Subcutaneous abdominal adipose tissue (tissue), 5 donors: Measurements from ENCODE around the gene OXLD1.
"Not testable (repeated sequence)": the region's sequence is repeated elsewhere in the genome, so short reads cannot be mapped to it uniquely, and the experiment has no call there.

Experiments used
- H3K27ac ChIP-seq: one replicate; pipeline ENCODE4 v1.7.0; 2013; ENCODE audit warnings: low read depth, mild to moderate bottlenecking, inconsistent platforms, low read length, moderate library complexity
- H3K27me3 ChIP-seq, 5 donors: one replicate each; pipeline ENCODE4 v1.7.0; 2013; ENCODE audit warnings: low read length in 5 of 5, inconsistent platforms in 1 of 5; ENCODE audit not compliant: control insufficient read depth in 5 of 5, insufficient read depth in 4 of 5
- H3K36me3 ChIP-seq, 5 donors: one replicate each; pipeline ENCODE4 v1.7.0; 2013; ENCODE audit warnings: low read length in 5 of 5; ENCODE audit not compliant: control insufficient read depth in 5 of 5, insufficient read depth in 5 of 5
- H3K4me1 ChIP-seq, 5 donors: one replicate each; pipeline ENCODE4 v1.7.0; 2013; ENCODE audit warnings: low read length in 5 of 5, mild to moderate bottlenecking in 3 of 5, moderate library complexity in 1 of 5; ENCODE audit not compliant: control insufficient read depth in 5 of 5, insufficient read depth in 5 of 5
- H3K4me3 ChIP-seq, 5 donors: one replicate each; pipeline ENCODE4 v1.7.0; 2013; ENCODE audit warnings: low read length in 5 of 5, low read depth in 1 of 5
- H3K9ac ChIP-seq, 5 donors: one replicate each; pipeline ENCODE4 v1.7.0; 2013; ENCODE audit warnings: low read length in 5 of 5, mild to moderate bottlenecking in 4 of 5, moderate library complexity in 3 of 5
- H3K9me3 ChIP-seq, 5 donors: one replicate each; pipeline ENCODE4 v1.7.0; 2013; ENCODE audit warnings: low read length in 5 of 5; ENCODE audit not compliant: control insufficient read depth in 5 of 5
- donor health status: healthy.
- donor health status: healthy.
- donor health status: healthy.
- donor health status: healthy.
- donor health status: healthy.

OXLD1 gene

DNA sequence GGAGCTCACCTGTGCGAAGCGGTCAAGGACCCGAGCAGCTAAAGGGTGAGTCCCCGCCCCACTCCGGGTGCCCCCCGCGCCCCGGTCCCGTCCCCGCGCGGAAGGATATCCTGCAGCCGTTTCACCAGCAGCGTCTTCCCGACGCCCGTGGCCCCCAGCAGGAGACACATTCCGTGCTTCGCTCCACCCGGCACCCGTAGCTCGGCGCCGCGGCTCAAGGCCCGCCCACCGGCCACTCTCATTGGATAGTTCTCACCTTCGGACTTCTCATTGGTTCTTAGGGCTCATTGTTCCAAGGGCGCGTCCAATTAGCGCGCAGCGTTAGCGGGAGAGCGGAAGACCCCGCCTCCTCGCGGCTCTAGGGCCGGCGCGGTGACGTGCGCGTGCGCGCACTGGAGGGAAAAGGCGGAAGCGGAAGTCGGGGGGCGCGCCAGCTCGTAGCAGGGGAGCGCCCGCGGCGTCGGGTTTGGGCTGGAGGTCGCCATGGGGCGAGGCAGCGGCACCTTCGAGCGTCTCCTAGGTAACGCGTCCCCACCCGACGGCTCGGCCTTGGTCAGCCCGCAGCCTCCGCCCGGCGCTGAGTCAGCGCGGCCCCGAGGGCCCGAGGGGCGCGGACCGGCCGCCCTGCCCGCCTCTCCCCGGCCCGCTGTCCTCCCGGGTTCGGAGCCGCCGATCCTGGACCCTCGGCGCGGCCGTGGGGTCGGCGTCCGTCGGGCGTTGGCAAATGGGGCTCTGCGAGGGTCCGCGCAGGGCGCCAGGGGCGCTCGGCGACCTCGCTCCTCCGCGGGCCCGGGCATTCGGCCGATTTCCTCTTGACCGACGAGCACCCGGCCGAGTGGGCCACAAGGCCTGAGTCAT is 17.4 kb upstream of the OXLD1 start, which contains the start of the genes ARL16 and HGS:
Gene ARL16, minus strand, starts transcription at position 214 of the 858 bp plus-strand sequence. Its CDS starts 44 bp downstream, at position 170.
Gene HGS, plus strand, starts transcription at position 428 of the 858 bp plus-strand sequence. Its CDS starts 56 bp downstream, at position 484.
- Histone ChIP-seq H3K27me3 (no peaks in the 10 kb centered on the region), H3K4me3 (peak within 1 kb of the TSS; percentile 88 to 96 (median 90)), H3K27ac (peak within 1 kb of the TSS; percentile 74), H3K4me1 (peaks cover 14 to 38% (median 33%) of the 10 kb centered on the region in 5 donors), H3K9me3 (no peaks in the 10 kb centered on the region), H3K9ac (peak within 1 kb of the TSS; percentile 39 to 95 (median 93)), H3K36me3 (peaks cover 0 to 47% (median 32%) of the 10 kb centered on the region in 5 donors)

DNA sequence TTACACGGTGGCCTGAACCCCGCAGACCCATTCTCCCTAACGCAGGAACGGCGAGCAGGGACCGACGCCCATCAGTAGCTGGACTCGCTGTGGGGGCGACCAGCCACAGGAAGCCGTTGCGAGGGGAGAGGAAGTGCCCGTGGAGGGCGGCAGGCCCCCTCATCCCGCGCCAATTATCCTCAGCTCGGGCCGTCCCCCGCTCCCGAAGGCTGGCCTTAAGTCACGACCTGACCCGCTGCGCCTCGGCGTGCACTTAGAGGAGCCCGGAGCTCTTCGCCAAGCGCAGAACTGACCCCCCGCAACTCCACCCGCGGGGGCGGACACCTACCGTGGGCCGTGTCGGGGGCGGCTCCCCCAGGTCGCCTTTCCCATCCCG is 16.8 kb upstream of the OXLD1 start:
- Histone ChIP-seq H3K4me1 (peaks cover 14 to 38% (median 33%) of the 10 kb centered on the region in 5 donors), H3K4me3 (peak overlapping the region; percentile 79 to 94 (median 90)), H3K9me3 (no peaks in the 10 kb centered on the region), H3K9ac (peak overlapping the region; percentile 28 to 95 (median 86)), H3K27ac (peak overlapping the region; percentile 74), H3K36me3 (peaks cover 0 to 41% (median 26%) of the 10 kb centered on the region in 5 donors), H3K27me3 (no peaks in the 10 kb centered on the region)

DNA sequence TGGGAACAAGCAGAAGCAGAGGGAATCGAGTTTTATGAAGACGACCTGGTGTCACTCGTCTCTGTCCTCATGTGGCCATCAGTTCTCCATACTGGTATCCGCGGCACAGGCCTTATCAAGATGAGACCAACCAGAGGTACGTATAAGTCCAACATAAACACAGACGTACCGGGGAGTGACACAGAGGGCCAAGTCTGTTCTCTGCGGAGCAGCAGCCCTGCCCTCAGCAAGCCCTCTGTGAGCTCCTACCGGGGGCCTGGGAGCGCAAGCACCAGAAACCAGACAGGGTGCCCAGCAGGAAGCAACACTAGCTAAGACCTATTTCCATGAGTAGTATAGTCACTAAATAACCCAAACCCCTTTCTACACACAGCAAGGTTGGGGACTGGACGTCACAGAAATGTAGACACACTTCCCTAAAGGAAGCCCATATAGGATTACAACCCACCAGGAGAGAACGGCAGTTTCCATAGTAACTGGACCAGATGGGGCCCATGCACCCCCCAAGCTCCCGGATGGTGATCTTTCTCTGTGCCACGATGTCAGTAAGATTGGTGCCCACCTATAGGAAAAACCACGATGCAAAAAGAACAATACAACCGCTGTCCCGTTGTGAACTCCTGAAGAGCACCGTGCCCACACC is 16.3 kb upstream of the OXLD1 start:
- Histone ChIP-seq H3K9me3 (no peaks in the 10 kb centered on the region), H3K9ac (peak overlapping the region; percentile 28 to 95 (median 86)), H3K27me3 (no peaks in the 10 kb centered on the region), H3K4me1 (peaks cover 14 to 38% (median 33%) of the 10 kb centered on the region in 5 donors), H3K27ac (peak overlapping the region; percentile 74), H3K4me3 (peak overlapping the region; percentile 79 to 94 (median 90)), H3K36me3 (peaks cover 0 to 36% (median 21%) of the 10 kb centered on the region in 5 donors)

DNA sequence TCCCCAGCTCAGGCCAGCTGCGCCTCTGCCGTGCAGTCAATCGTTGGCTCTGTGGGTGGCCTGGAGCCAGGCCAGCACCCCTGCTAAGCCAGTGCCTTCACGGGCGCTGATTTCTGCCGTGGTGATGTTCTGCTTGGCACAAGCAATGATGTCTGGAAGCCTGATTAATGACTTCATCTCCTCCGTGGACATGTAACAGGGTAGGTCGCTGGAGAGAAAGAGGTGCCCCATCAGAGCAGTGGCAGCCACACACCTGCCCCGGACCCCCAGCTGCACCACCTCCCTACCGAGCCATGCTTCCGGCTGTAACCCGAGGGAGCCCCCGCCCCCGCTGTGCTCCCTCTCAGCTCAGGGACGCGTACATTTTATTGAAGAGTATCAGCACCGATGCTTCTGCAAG is 15.3 kb upstream of the OXLD1 start:
- no peak overlapping the region for H3K27ac ChIP-seq
- no peak overlapping the region for H3K9ac ChIP-seq
- peaks cover 14 to 44% (median 39%) of the 10 kb centered on the region in 5 donors for H3K4me1 ChIP-seq
- H3K27me3 ChIP-seq: no peaks in the 10 kb centered on the region
- peaks cover 0 to 25% (median 11%) of the 10 kb centered on the region in 5 donors for H3K36me3 ChIP-seq
- no peak overlapping the region for H3K4me3 ChIP-seq
- no peaks in the 10 kb centered on the region for H3K9me3 ChIP-seq

DNA sequence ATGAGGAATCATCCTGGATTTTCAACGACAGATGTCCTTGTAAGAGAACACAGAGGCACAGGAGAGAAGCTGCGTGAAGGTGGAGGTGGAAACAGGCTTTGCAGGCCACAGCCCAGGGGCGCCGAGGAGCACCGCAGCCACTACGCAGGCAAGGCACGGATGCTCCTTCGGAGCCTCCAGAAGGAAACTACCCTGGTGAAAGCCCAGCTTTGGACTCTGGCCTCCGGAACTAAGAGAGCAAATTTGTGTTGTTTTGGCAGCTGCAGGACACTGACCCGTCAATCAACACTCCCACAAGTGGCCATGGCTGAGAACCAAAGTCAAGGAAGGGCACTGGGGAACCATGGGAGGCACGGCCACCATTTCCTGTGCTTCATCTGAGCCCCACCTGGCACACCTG is 13.7 kb upstream of the OXLD1 start:
- Histone ChIP-seq H3K27me3 (no peaks in the 10 kb centered on the region), H3K9me3 (no peaks in the 10 kb centered on the region), H3K27ac (no peak overlapping the region), H3K36me3 (peaks cover 0 to 13% (median 0%) of the 10 kb centered on the region in 5 donors), H3K4me3 (no peak overlapping the region), H3K9ac (no peak overlapping the region), H3K4me1 (peaks cover 8 to 40% (median 30%) of the 10 kb centered on the region in 5 donors)

DNA sequence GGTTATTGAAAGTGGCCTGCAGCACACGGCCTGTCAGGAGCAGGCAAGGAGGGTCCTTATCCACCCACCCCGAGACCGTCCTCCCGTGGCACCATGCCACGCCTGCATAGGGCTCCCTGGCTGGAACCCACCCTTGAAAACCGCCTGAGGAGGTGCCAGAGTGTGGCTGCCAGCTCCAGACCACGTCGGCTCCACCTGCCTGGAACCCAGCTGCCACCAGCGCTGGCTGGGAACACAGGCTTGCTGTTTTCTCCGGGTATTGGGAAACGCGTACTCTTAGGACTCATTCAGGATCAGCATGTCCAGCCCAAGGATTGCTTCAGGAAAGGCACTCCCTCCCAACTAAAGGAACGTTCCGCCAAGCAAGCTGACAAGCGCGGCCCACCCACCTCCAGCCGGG is 10.5 kb upstream of the OXLD1 start:
- Histone ChIP-seq H3K9ac (peak overlapping the region in 1 of 5 donors; percentile 20), H3K4me1 (peaks cover 0 to 14% (median 8%) of the 10 kb centered on the region in 5 donors), H3K36me3 (peaks cover 0 to 42% (median 24%) of the 10 kb centered on the region in 5 donors), H3K27me3 (no peaks in the 10 kb centered on the region), H3K27ac (no peak overlapping the region), H3K4me3 (no peak overlapping the region), H3K9me3 (no peaks in the 10 kb centered on the region)

DNA sequence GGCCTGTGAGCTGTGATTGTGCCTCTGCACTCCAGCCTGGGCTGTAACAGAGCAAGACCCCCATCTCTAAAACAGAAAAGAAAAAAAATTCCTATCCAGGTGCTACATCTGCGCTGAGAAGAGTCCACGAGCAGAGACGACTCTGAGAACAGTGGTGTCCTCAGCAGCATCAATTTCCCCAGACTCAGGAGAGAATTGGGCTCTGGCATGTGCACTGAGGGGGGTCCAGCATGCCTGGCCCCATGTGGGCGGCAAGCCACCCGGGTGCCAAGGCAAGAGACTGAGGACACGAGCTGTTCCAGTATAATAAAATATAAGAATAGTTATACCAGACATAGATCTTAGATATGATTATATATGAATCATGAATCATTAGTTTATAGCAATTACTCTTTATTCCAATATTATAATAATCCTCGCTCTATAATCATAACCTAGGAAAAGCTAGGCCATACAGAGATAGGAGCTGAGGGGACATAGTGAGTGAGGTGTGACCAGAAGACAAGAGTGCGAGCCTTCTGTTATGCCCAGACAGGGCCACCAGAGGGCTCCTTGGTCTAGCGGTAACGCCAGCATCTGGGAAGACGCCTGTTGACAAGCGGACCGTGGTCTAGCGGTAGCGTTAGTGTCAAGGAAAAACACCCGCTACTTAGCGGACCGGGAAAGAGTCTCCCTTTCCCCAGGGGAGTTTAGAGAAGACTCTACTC is 9.3 kb upstream of the OXLD1 start:
- not testable (repeated sequence) for H3K27ac ChIP-seq

DNA sequence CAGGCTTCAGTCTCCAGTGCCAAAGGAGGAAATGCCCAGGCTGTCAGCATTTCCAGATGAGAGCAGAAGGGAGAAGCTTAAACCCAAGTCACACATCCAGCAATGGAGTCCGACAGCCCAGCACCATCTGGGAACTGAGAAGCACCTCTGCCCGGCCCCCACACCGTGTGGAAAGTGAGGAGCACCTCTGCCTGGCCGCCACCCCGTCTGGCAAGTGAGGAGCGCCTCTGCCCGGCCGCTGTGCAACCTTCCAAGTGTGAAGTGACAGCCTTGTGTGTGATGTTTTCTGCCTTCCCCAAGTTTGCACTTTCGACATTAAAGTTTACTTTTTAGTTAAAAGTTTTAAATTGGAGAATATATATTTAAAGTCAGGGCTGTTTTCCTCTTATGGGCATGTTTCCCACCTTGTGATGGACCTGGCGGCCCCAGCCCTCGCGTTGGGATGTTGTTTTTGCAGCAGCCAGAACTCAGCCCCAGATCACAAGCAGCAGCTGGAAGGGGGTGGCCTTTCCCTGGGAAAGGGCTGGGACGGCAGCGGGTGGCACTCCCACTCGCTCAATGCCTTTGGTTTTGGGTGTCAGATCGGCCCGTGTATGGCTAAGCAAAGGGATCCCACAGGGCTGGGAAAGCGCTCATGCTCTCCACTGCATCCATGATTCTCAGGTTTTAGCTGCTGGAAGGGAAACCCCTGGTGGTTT is 7.3 kb upstream of the OXLD1 start:
- Histone ChIP-seq H3K27me3 (no peaks in the 10 kb centered on the region), H3K36me3 (peaks cover 0 to 57% (median 46%) of the 10 kb centered on the region in 5 donors), H3K9ac (no peak overlapping the region), H3K9me3 (no peaks in the 10 kb centered on the region), H3K27ac (no peak overlapping the region), H3K4me1 (peaks cover 0 to 10% (median 8%) of the 10 kb centered on the region in 5 donors), H3K4me3 (no peak overlapping the region)

More for the DNA sequence above, 9.3 kb upstream of the OXLD1 start:
- H3K36me3 ChIP-seq: peaks cover 0 to 45% (median 34%) of the 10 kb centered on the region in 5 donors
- H3K27me3 ChIP-seq, H3K9ac ChIP-seq, H3K4me1 ChIP-seq, H3K4me3 ChIP-seq, H3K9me3 ChIP-seq: not testable (repeated sequence)

DNA sequence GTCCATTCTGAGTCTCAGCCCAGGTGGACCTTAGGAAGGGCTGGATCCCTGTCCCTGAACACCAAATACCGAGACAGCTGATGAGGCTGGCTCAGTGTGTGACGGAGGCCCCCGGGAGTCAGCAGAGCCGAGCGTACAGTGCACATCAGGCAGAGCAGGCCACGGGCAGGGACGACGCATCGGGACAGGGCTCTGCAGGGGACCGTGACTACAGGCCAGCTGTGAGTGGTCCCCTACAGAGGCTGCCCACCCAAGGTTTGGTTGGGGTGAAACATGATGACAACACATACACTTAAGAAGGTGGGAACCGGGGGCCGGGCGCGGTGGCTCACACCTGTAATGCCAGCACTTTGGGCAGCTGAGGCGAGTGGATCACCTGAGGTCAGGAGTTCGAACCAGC is 6.5 kb upstream of the OXLD1 start:
- Histone ChIP-seq H3K27ac (no peak overlapping the region), H3K9me3 (no peaks in the 10 kb centered on the region), H3K36me3 (peaks cover 0 to 60% (median 46%) of the 10 kb centered on the region in 5 donors), H3K4me1 (peaks cover 0 to 14% (median 8%) of the 10 kb centered on the region in 5 donors), H3K27me3 (no peaks in the 10 kb centered on the region), H3K4me3 (no peak overlapping the region), H3K9ac (no peak overlapping the region)
